K562 (cell line): ENCODE measurements around the gene PRRT2. TPM values are rescaled to one million over a fixed set of nuclear protein-coding genes. Genes with fewer than 3 reads are reported as not detected.

Source experiments
- CBFB ChIP-seq: sonication (generic); formaldehyde crosslinking; IDR thresholded peaks from 2 replicates; pipeline ENCODE4 v1.4.0; 2020; ENCODE audit warnings: mild to moderate bottlenecking, missing genetic modification reagents
- E2F4 ChIP-seq: sonication (generic); formaldehyde crosslinking; IDR thresholded peaks from 2 replicates; pipeline ENCODE4 v1.8.0; 2022; ENCODE audit warnings: mild to moderate bottlenecking, low read depth, missing genetic modification reagents
- FOXJ2 ChIP-seq: fragments of 200-800 bp; sonication (Bioruptor generic); IDR thresholded peaks from 2 replicates; pipeline ENCODE4 v1.6.1; 2016; ENCODE audit warnings: missing genetic modification characterization, missing compliant biosample characterization
- HNRNPK ChIP-seq: fragments of 200-400 bp; formaldehyde crosslinking; IDR thresholded peaks from one replicate; pipeline ENCODE4 v1.6.1; 2018; ENCODE audit warnings: mild to moderate bottlenecking, low read depth, low read length; ENCODE audit not compliant: poor library complexity, severe bottlenecking
- MITF ChIP-seq: IDR thresholded peaks from 2 replicates; pipeline ENCODE4 v1.6.1; 2014; ENCODE audit warnings: antibody characterized with exemption
- MTF1 ChIP-seq: fragments of 250-450 bp; sonication (Bioruptor Pico); IDR thresholded peaks from 2 replicates; pipeline ENCODE4 v1.9.0; 2021; ENCODE audit warnings: moderate library complexity, mild to moderate bottlenecking, inconsistent platforms, borderline replicate concordance
- NCOA1 ChIP-seq: fragments of 450-650 bp; IDR thresholded peaks from 2 replicates; pipeline ENCODE4 v1.6.1; 2016; ENCODE audit warnings: low read depth
- RFX7 ChIP-seq: fragments of 250-450 bp; sonication (Bioruptor Pico); IDR thresholded peaks from 2 replicates; pipeline ENCODE4 v1.5.1; 2021; ENCODE audit warnings: mild to moderate bottlenecking
- SIX5 ChIP-seq, 2 experiments: IDR thresholded peaks; 2 replicates each; pipeline ENCODE4 v1.6.1; 2011; ENCODE audit warnings: low read length in 2 of 2, borderline replicate concordance in 1 of 2, low read depth in 1 of 2, mild to moderate bottlenecking in 1 of 2, moderate library complexity in 1 of 2; ENCODE audit not compliant: insufficient read depth in 1 of 2
- THRAP3 ChIP-seq: fragments of 450-650 bp; IDR thresholded peaks from 2 replicates; pipeline ENCODE4 v1.6.1; 2016; ENCODE audit warnings: mild to moderate bottlenecking, inconsistent platforms, borderline replicate concordance
- ZBTB1 ChIP-seq: sonication (generic); formaldehyde crosslinking; IDR thresholded peaks from 2 replicates; pipeline ENCODE4 v1.8.1; 2023; ENCODE audit warnings: missing genetic modification reagents, low read depth, mild to moderate bottlenecking, borderline replicate concordance
- ZBTB43 ChIP-seq: sonication (generic); formaldehyde crosslinking; IDR thresholded peaks from 2 replicates; pipeline ENCODE4 v1.8.0; 2023; ENCODE audit warnings: mild to moderate bottlenecking, missing genetic modification reagents
- ZNF384 ChIP-seq: IDR thresholded peaks from 2 replicates; pipeline ENCODE4 v1.6.1; 2012; ENCODE audit warnings: low read depth, low read length, improper control_type of control experiment
- ZNF407 ChIP-seq: fragments of 450-650 bp; IDR thresholded peaks from 2 replicates; pipeline ENCODE4 v1.6.1; 2016; ENCODE audit warnings: low read depth
- polyA plus RNA-seq, 8 experiments: library from polyadenylated mRNA; depleted of rRNA in 4 of 8; stranded (reverse) in 5 of 8; unstranded in 3 of 8; fragments of >200 nt; fragmentation: Nextera tagmentation in 2 of 8; fragmentation: Illumina TruSeq in 1 of 8; extraction: Ambion mirVana in 2 of 8; extraction: Trizol in 1 of 8; gene quantifications; 2 replicates each; pipeline versions ENCODE4 v1.2.1 to v1.2.3, GENCODE V29; 2011 to 2014; ENCODE audit warnings: inconsistent platforms in 1 of 8, missing spikeins in 1 of 8
- total RNA-seq, 7 experiments: library from RNA; depleted of rRNA in 6 of 7; stranded (reverse); fragments of >200 nt in 6 of 7; fragmentation: Illumina TruSeq in 2 of 7; extraction: Trizol in 2 of 7; gene quantifications; 2 replicates each; pipeline versions ENCODE4 v1.2.1 to v1.2.3, GENCODE V29; 2011 to 2021; ENCODE audit warnings: low replicate concordance in 1 of 7

Gene PRRT2
- total and polyA plus RNA-seq, 9 of the 15 experiments (the other 6 are each of a cell fraction or from before 2014, with no cell fraction given) = 0.11 to 1.0 (median 0.42) TPM; not detected in 2

- TF ChIP-seq ZBTB43 = peak; percentile 67; the same call in 1 of the 2 replicates
- TF ChIP-seq ZBTB1 (CRISPR knock-in tag) = no peak
- TF ChIP-seq ZNF384 = peak; percentile 77
- 0 out of 2 replicates have a peak, but pooled peaks have one; percentile 33 for TF ChIP-seq MITF
- TF ChIP-seq ZNF407 = no peak
- TF ChIP-seq CBFB (CRISPR knock-in tag) = peak; percentile 69; the same call in 1 of the 2 replicates
- no peak for TF ChIP-seq THRAP3
- no peak for TF ChIP-seq HNRNPK
- peak; percentile 68 to 73; a peak in 3 of 4 replicates for TF ChIP-seq SIX5 (IDR thresholded peaks at IDR 0.05; ENCODE audit: borderline replicate concordance in 1 of 2, insufficient read depth in 1 of 2, low read depth in 1 of 2, low read length in 2 of 2)
- no peak for TF ChIP-seq NCOA1
- TF ChIP-seq MTF1 (CRISPR knock-in tag) = no peak
- TF ChIP-seq RFX7 (CRISPR knock-in tag) = no peak
- peak; percentile 82 for TF ChIP-seq FOXJ2
- TF ChIP-seq E2F4 (CRISPR knock-in tag) = peak; percentile 80; the same call in 1 of the 2 replicates
Observed at GRCh38 chr16:29815793-29816693, 4.0 kb downstream of the PRRT2 start, which contains the start of gene PAGR1 (continued).
